Astrocyte (in vitro differentiated cells and primary cell): ENCODE results near the gene RHBDL1. TPM values are rescaled to one million over a fixed set of nuclear protein-coding genes. Genes with fewer than 3 reads are reported as not detected.

ENCODE experiments used
- DNase-seq: peaks from one replicate; pipeline ENCODE4 v3.0.0-alpha.2; 2010; ENCODE audit warnings: low read depth
- FAIRE-seq: peaks from 2 replicates; lab custom pipeline; 2011; peaks lifted over from hg19 to GRCh38; lab: Jason Lieb, UNC
- H2AFZ ChIP-seq: 2 replicates; pipeline ENCODE4 v1.6.0; 2012; ENCODE audit warnings: low read depth, low read length, inconsistent platforms
- H3K27ac ChIP-seq: 2 replicates; pipeline ENCODE4 v1.5.1; 2011; ENCODE audit warnings: low read depth, low read length, inconsistent platforms
- H3K27me3 ChIP-seq: 2 replicates; pipeline ENCODE4 v1.6.0; 2011; ENCODE audit warnings: low read length, inconsistent platforms; ENCODE audit not compliant: insufficient read depth
- H3K36me3 ChIP-seq: 2 replicates; pipeline ENCODE4 v1.5.1; 2011; ENCODE audit warnings: low read length, inconsistent platforms; ENCODE audit not compliant: insufficient read depth
- H3K4me1 ChIP-seq: 2 replicates; pipeline ENCODE4 v1.5.1; 2011; ENCODE audit warnings: low read length, inconsistent platforms; ENCODE audit not compliant: insufficient read depth
- H3K4me2 ChIP-seq: 2 replicates; pipeline ENCODE4 v1.6.0; 2012; ENCODE audit warnings: low read length, inconsistent platforms
- H3K4me3 ChIP-seq: 2 replicates; pipeline ENCODE4 v1.5.1; 2011; ENCODE audit warnings: low read depth, mild to moderate bottlenecking, low read length, inconsistent platforms; ENCODE audit not compliant: insufficient read depth
- H3K79me2 ChIP-seq: 2 replicates; pipeline ENCODE4 v1.6.0; 2012; ENCODE audit warnings: mild to moderate bottlenecking, low read length, inconsistent platforms; ENCODE audit not compliant: insufficient read depth
- H3K9ac ChIP-seq: 2 replicates; pipeline ENCODE4 v1.6.0; 2012; ENCODE audit warnings: mild to moderate bottlenecking, low read length, inconsistent platforms
- H3K9me3 ChIP-seq: 2 replicates; pipeline ENCODE4 v1.5.1; 2012; ENCODE audit warnings: low read depth, mild to moderate bottlenecking, low read length, inconsistent platforms; ENCODE audit not compliant: insufficient read depth
- H4K20me1 ChIP-seq: 2 replicates; pipeline ENCODE4 v1.6.0; 2012; ENCODE audit warnings: low read length, inconsistent platforms; ENCODE audit not compliant: insufficient read depth
- H3K27ac Mint-ChIP-seq: one replicate; pipeline ENCODE4 v1.8.0; 2021; ENCODE audit warnings: mild to moderate bottlenecking, mixed read lengths; ENCODE audit not compliant: unreplicated experiment
- H3K27me3 Mint-ChIP-seq: one replicate; pipeline ENCODE4 v1.8.0; 2021; ENCODE audit warnings: low read depth, mixed read lengths; ENCODE audit not compliant: unreplicated experiment
- H3K36me3 Mint-ChIP-seq: one replicate; pipeline ENCODE4 v1.8.0; 2021; ENCODE audit warnings: low read depth, mixed read lengths; ENCODE audit not compliant: unreplicated experiment
- H3K4me1 Mint-ChIP-seq: one replicate; pipeline ENCODE4 v1.8.0; 2021; ENCODE audit warnings: low read depth, mixed read lengths; ENCODE audit not compliant: unreplicated experiment
- H3K4me3 Mint-ChIP-seq: one replicate; pipeline ENCODE4 v1.8.0; 2021; ENCODE audit warnings: mild to moderate bottlenecking, moderate library complexity, mixed read lengths; ENCODE audit not compliant: unreplicated experiment
- H3K9me3 Mint-ChIP-seq: one replicate; pipeline ENCODE4 v1.8.0; 2021; ENCODE audit warnings: mild to moderate bottlenecking, mixed read lengths; ENCODE audit not compliant: unreplicated experiment
- EZH2 ChIP-seq: IDR thresholded peaks from 2 replicates; pipeline ENCODE4 v1.6.1; 2012; ENCODE audit warnings: mild to moderate bottlenecking, low read length, inconsistent platforms; ENCODE audit not compliant: insufficient read depth
- total RNA-seq: library from RNA; stranded (reverse); gene quantifications from 2 replicates; pipeline ENCODE4 v1.2.1, GENCODE V29; 2021
- TF ChIP-seq, protein P1 (sequence below): IDR thresholded peaks from 2 replicates; pipeline ENCODE4 v1.5.1; 2011; ENCODE audit warnings: low read depth, mild to moderate bottlenecking, inconsistent platforms, low read length, moderate library complexity; ENCODE audit not compliant: insufficient read depth

Gene RHBDL1
- total RNA-seq, 1 donor from 2014 or later: 4.9 TPM

DNA sequence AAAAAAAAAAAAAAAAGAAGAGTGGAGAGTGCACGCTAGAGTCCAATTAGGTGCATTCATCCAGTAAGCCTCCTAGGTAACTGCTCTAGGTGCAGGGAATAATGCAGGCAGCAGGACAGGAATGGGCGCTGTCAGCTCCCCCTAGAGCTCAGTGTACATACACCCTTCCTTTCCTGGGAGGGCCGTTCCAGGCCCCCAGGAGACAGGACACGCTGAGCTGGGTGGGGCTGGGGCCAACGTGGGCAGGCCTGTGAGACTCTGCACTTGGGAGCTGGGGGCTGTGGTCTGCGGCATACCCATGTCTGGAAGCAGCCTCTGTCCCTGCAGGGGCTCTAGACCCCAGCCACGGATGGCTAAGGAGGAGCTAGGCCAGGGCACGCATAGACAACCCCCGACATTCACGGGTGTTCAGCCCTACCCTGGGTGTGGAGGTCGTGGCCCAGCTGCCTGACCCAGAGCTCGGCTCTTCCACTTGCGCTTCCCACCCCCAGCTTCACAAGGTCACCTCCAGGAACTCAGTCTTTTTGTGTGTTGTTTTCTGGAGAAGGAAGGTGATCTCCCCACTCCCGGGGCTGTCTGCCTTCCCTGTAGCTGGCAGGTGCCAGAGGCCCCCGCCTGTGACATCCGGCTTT lies 44.5 kb downstream of the RHBDL1 start:
- H3K36me3 ChIP-seq: no peaks in the 10 kb centered on the region
- H3K27me3 ChIP-seq: no peaks in the 10 kb centered on the region
- H3K36me3 Mint-ChIP-seq: no peaks in the 10 kb centered on the region
- no peaks in the 10 kb centered on the region for H3K9me3 ChIP-seq
- peak overlapping the region; percentile 26 for H3K27ac Mint-ChIP-seq
- H3K4me3 Mint-ChIP-seq: peak overlapping the region; percentile 86
- H2AFZ ChIP-seq: peak overlapping the region; percentile 91
- peaks cover 7% of the 10 kb centered on the region for H3K79me2 ChIP-seq
- TF ChIP-seq, protein P1, sequence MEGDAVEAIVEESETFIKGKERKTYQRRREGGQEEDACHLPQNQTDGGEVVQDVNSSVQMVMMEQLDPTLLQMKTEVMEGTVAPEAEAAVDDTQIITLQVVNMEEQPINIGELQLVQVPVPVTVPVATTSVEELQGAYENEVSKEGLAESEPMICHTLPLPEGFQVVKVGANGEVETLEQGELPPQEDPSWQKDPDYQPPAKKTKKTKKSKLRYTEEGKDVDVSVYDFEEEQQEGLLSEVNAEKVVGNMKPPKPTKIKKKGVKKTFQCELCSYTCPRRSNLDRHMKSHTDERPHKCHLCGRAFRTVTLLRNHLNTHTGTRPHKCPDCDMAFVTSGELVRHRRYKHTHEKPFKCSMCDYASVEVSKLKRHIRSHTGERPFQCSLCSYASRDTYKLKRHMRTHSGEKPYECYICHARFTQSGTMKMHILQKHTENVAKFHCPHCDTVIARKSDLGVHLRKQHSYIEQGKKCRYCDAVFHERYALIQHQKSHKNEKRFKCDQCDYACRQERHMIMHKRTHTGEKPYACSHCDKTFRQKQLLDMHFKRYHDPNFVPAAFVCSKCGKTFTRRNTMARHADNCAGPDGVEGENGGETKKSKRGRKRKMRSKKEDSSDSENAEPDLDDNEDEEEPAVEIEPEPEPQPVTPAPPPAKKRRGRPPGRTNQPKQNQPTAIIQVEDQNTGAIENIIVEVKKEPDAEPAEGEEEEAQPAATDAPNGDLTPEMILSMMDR: peak; percentile 13
- TF ChIP-seq EZH2: no peak
- H3K27ac ChIP-seq: no peak overlapping the region
- H3K9me3 Mint-ChIP-seq: no peaks in the 10 kb centered on the region
- H3K27me3 Mint-ChIP-seq: no peaks in the 10 kb centered on the region
- no peak for FAIRE-seq
- H3K4me1 Mint-ChIP-seq: no peaks in the 10 kb centered on the region
- DNase-seq: no peak
- H3K9ac ChIP-seq: peak overlapping the region; percentile 83
- peaks cover 31% of the 10 kb centered on the region for H3K4me1 ChIP-seq
- peak overlapping the region; percentile 99 for H3K4me2 ChIP-seq
- H3K4me3 ChIP-seq: peak overlapping the region; percentile 73
- peaks cover 50% of the 10 kb centered on the region for H4K20me1 ChIP-seq

DNA sequence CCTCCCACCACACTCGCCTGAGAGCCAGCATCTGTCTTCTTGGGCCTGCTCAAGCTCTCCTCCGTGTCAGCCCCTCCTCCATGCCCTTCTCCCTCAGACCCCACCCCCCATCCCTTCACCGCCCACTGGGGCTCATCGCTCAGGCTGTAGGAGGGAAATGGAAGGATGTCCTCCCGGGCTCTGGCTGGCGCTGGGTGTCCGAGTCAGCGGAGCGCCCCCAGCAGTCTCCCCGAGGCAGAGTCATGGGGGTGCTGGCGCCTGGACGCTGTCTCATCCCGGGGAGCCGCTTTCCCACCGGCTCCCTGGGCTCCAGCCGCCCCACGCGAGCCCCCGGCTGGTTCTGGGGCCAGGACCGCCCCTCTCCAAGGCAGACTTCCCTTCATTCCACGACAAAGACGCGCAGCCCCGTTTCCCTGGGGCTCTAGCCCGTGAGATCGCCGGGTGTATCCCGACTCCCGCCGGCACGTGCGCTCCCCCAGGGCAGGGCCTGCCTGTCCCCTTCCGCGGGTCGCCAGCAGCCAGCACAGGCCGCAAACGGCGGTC lies 45.0 kb downstream of the RHBDL1 start:
- Mint-ChIP-seq H3K4me3 (peak overlapping the region; percentile 86), H3K9me3 (no peaks in the 10 kb centered on the region), H3K36me3 (no peaks in the 10 kb centered on the region), H3K27me3 (no peaks in the 10 kb centered on the region), H3K27ac (peak overlapping the region; percentile 26), H3K4me1 (no peaks in the 10 kb centered on the region)
- Histone ChIP-seq H3K27ac (peak overlapping the region; percentile 65), H3K9me3 (no peaks in the 10 kb centered on the region), H3K27me3 (no peaks in the 10 kb centered on the region), H3K9ac (peak overlapping the region; percentile 83), H3K4me3 (peak overlapping the region; percentile 73), H3K36me3 (no peaks in the 10 kb centered on the region), H3K4me1 (peaks cover 31% of the 10 kb centered on the region), H2AFZ (peak overlapping the region; percentile 91), H3K79me2 (peaks cover 7% of the 10 kb centered on the region), H3K4me2 (peak overlapping the region; percentile 99), H4K20me1 (peaks cover 50% of the 10 kb centered on the region)
- DNase-seq (peak; percentile 58), FAIRE-seq (no peak)
- no peak for TF ChIP-seq EZH2
- TF ChIP-seq, protein P1: no peak
